H9 (cell line): ENCODE measurements around the gene ABCG2. TPM values are rescaled to one million over a fixed set of nuclear protein-coding genes. Genes with fewer than 3 reads are reported as not detected.

Experiments
- DNase-seq: peaks from one replicate; pipeline ENCODE4 v3.0.0-alpha.2; 2017
- H2AFZ ChIP-seq: one replicate; pipeline ENCODE4 v1.6.1; 2013; ENCODE audit warnings: mild to moderate bottlenecking, low read length, control low read depth, moderate library complexity
- H2AK5ac ChIP-seq: 2 replicates; pipeline ENCODE4 v1.6.1; 2013; ENCODE audit warnings: low read length, control low read depth, mixed read lengths; ENCODE audit not compliant: insufficient read length
- H2BK120ac ChIP-seq: one replicate; pipeline ENCODE4 v1.6.1; 2013; ENCODE audit warnings: low read depth, mild to moderate bottlenecking, low read length, control low read depth, inconsistent platforms; ENCODE audit not compliant: poor library complexity, severe bottlenecking
- H2BK12ac ChIP-seq: 2 replicates; pipeline ENCODE4 v1.6.1; 2013; ENCODE audit warnings: low read length, control low read depth, mixed read lengths, low read depth; ENCODE audit not compliant: insufficient read length
- H2BK15ac ChIP-seq: 2 replicates; pipeline ENCODE4 v1.6.1; 2013; ENCODE audit warnings: low read depth, low read length, control low read depth
- H2BK20ac ChIP-seq: one replicate; pipeline ENCODE4 v1.6.1; 2013; ENCODE audit warnings: low read depth, mild to moderate bottlenecking, low read length, control low read depth, inconsistent platforms; ENCODE audit not compliant: poor library complexity, severe bottlenecking
- H2BK5ac ChIP-seq: 2 replicates; pipeline ENCODE4 v1.6.1; 2013; ENCODE audit warnings: low read length, control low read depth, mixed read lengths; ENCODE audit not compliant: insufficient read length
- H3K14ac ChIP-seq: 2 replicates; pipeline ENCODE4 v1.6.1; 2013; ENCODE audit warnings: low read length, control low read depth; ENCODE audit not compliant: insufficient read depth
- H3K18ac ChIP-seq: 2 replicates; pipeline ENCODE4 v1.6.1; 2013; ENCODE audit warnings: low read depth, mild to moderate bottlenecking, mixed read lengths, low read length, control low read depth; ENCODE audit not compliant: insufficient read length
- H3K23ac ChIP-seq: 2 replicates; pipeline ENCODE4 v1.6.1; 2013; ENCODE audit warnings: low read length, control low read depth, mixed read lengths, low read depth; ENCODE audit not compliant: insufficient read length
- H3K23me2 ChIP-seq: 2 replicates; pipeline ENCODE4 v1.6.1; 2013; ENCODE audit warnings: low read depth, mild to moderate bottlenecking, mixed read lengths, low read length, control low read depth; ENCODE audit not compliant: insufficient read length, poor library complexity, severe bottlenecking
- H3K27ac ChIP-seq: 2 replicates; pipeline ENCODE4 v1.5.1; 2013; ENCODE audit warnings: low read length, control low read depth, mixed read lengths, low read depth; ENCODE audit not compliant: insufficient read length
- H3K27me3 ChIP-seq: 2 replicates; pipeline ENCODE4 v1.6.1; 2013; ENCODE audit warnings: low read length, control low read depth, inconsistent platforms; ENCODE audit not compliant: insufficient read depth
- H3K4ac ChIP-seq: 2 replicates; pipeline ENCODE4 v1.6.1; 2013; ENCODE audit warnings: low read depth, mild to moderate bottlenecking, control low read depth, inconsistent platforms, low read length, moderate library complexity
- H3K4me1 ChIP-seq: 2 replicates; pipeline ENCODE4 v1.6.1; 2013; ENCODE audit warnings: low read length, control low read depth, inconsistent platforms; ENCODE audit not compliant: insufficient read depth
- H3K4me2 ChIP-seq: 2 replicates; pipeline ENCODE4 v1.6.1; 2013; ENCODE audit warnings: low read length, control low read depth, mixed read lengths; ENCODE audit not compliant: insufficient read length, insufficient read depth
- H3K56ac ChIP-seq: 2 replicates; pipeline ENCODE4 v1.6.1; 2013; ENCODE audit warnings: low read depth, mild to moderate bottlenecking, mixed read lengths, low read length, control low read depth; ENCODE audit not compliant: insufficient read length
- H3K79me1 ChIP-seq: 2 replicates; pipeline ENCODE4 v1.6.1; 2013; ENCODE audit warnings: low read depth, mild to moderate bottlenecking, moderate library complexity, low read length, control low read depth, inconsistent platforms; ENCODE audit not compliant: insufficient read depth, poor library complexity, severe bottlenecking
- H3K79me2 ChIP-seq: 2 replicates; pipeline ENCODE4 v1.6.1; 2013; ENCODE audit warnings: low read length, control low read depth, inconsistent platforms; ENCODE audit not compliant: insufficient read depth
- H3K9ac ChIP-seq: 2 replicates; pipeline ENCODE4 v1.6.1; 2013; ENCODE audit warnings: low read length, control low read depth, mixed read lengths; ENCODE audit not compliant: insufficient read length; ENCODE audit errors: extremely low read depth
- H3K9me3 ChIP-seq: one replicate; pipeline ENCODE4 v1.6.1; 2013; ENCODE audit warnings: low read depth, low read length, inconsistent platforms; ENCODE audit not compliant: control insufficient read depth
- H3T11ph ChIP-seq: one replicate; pipeline ENCODE4 v1.6.1; 2013; ENCODE audit warnings: mild to moderate bottlenecking, low read length, control low read depth, inconsistent platforms
- H4K20me1 ChIP-seq: one replicate; pipeline ENCODE4 v1.6.1; 2013; ENCODE audit not compliant: control insufficient read depth, insufficient read length, insufficient read depth
- H4K5ac ChIP-seq: 2 replicates; pipeline ENCODE4 v1.6.1; 2013; ENCODE audit warnings: low read depth, mild to moderate bottlenecking, mixed read lengths, low read length, control low read depth; ENCODE audit not compliant: insufficient read length
- H4K8ac ChIP-seq: replicated peaks from 2 replicates; pipeline ENCODE4 v1.6.1; 2013; ENCODE audit warnings: low read length, control low read depth, mixed read lengths, low read depth; ENCODE audit not compliant: insufficient read length
- H4K91ac ChIP-seq: 2 replicates; pipeline ENCODE4 v1.6.1; 2013; ENCODE audit warnings: low read depth, mild to moderate bottlenecking, moderate library complexity, mixed read lengths, low read length, control low read depth; ENCODE audit not compliant: insufficient read length
- H3K27ac Mint-ChIP-seq, 3 experiments: 2 replicates in 2 of 3; 3 replicates in 1 of 3; pipeline ENCODE4 v1.8.0; 2020 to 2021; ENCODE audit warnings: mixed read lengths in 3 of 3, mild to moderate bottlenecking in 1 of 3, moderate library complexity in 1 of 3
- H3K27me3 Mint-ChIP-seq: 2 replicates; pipeline ENCODE4 v1.8.0; 2021; ENCODE audit warnings: low read depth, mild to moderate bottlenecking, moderate library complexity, mixed read lengths
- H3K36me3 Mint-ChIP-seq, 3 experiments: 2 replicates in 2 of 3; 3 replicates in 1 of 3; pipeline ENCODE4 v1.8.0; 2020 to 2021; ENCODE audit warnings: low read depth in 3 of 3, mixed read lengths in 3 of 3; ENCODE audit not compliant: insufficient read depth in 1 of 3
- H3K4me1 Mint-ChIP-seq, 2 experiments: 2 replicates each; pipeline ENCODE4 v1.8.0; 2020; ENCODE audit warnings: mixed read lengths in 2 of 2
- H3K4me3 Mint-ChIP-seq, 2 experiments: 2 replicates in 1 of 2; 3 replicates in 1 of 2; pipeline ENCODE4 v1.8.0; 2020 to 2021; ENCODE audit warnings: mild to moderate bottlenecking in 2 of 2, mixed read lengths in 2 of 2, moderate library complexity in 1 of 2
- H3K9me3 Mint-ChIP-seq, 2 experiments: 2 replicates in 1 of 2; 3 replicates in 1 of 2; pipeline ENCODE4 v1.8.0; 2020; ENCODE audit warnings: mild to moderate bottlenecking in 2 of 2, mixed read lengths in 2 of 2, moderate library complexity in 1 of 2
- CTCF ChIP-seq: fragments of 200-600 bp; sonication (generic); conservative IDR thresholded peaks from 3 replicates; pipeline ENCODE4 v1.8.0; 2021; ENCODE audit warnings: antibody characterized with exemption, mild to moderate bottlenecking
- WGBS: extraction: QIAGEN DNeasy Blood & Tissue Kit; methylation state at CpG from one replicate; pipeline ENCODE4 v1.1.7; 2013; ENCODE audit warnings: missing lambda C conversion rate, low lambda C conversion rate, mixed read lengths; ENCODE audit not compliant: insufficient read length; ENCODE audit errors: extremely low coverage; 5-methylcytosine and 5-hydroxymethylcytosine counted together
- total RNA-seq: library from RNA; stranded (reverse); gene quantifications from 2 replicates; pipeline ENCODE4 v1.2.1, GENCODE V29; 2021

Gene ABCG2
- total RNA-seq, 1 experiment from 2014 or later: 1.5 TPM

GRCh38 chr4:88163336-88163735 is 4.9 kb upstream of the ABCG2 start:
- H3K9me3 ChIP-seq: no peaks in the 10 kb centered on the region
- H3K27ac ChIP-seq: no peak overlapping the region
- H3K4ac ChIP-seq: no peak overlapping the region
- Mint-ChIP-seq H3K27me3 (peaks cover 11% of the 10 kb centered on the region), H3K4me1 (peaks cover 19 to 23% of the 10 kb centered on the region in 2 experiments), H3K4me3 (no peak overlapping the region), H3K27ac (peak overlapping the region in 1 of 3 experiments; percentile 64; a peak in 2 of 7 replicates), H3K36me3 (peaks cover 2 to 21% (median 7%) of the 10 kb centered on the region in 3 experiments; a peak in 5 of 7 replicates), H3K9me3 (peaks cover 8 to 19% of the 10 kb centered on the region in 2 experiments)
- H3K23me2 ChIP-seq: peaks cover 3% of the 10 kb centered on the region
- H4K20me1 ChIP-seq: no peaks in the 10 kb centered on the region
- H3K18ac ChIP-seq: no peak overlapping the region
- H2AK5ac ChIP-seq: no peak overlapping the region
- TF ChIP-seq CTCF: no peak
- no peaks in the 10 kb centered on the region for H3K79me2 ChIP-seq
- no peak overlapping the region for H3T11ph ChIP-seq
- H2BK120ac ChIP-seq: no peak overlapping the region
- no peaks in the 10 kb centered on the region for H3K79me1 ChIP-seq
- H4K8ac ChIP-seq: no peak overlapping the region
- no CpG with 5 or more reads among the region's 6 CpGs for WGBS
- H3K27me3 ChIP-seq: no peaks in the 10 kb centered on the region
- H2AFZ ChIP-seq: no peak overlapping the region
- H2BK5ac ChIP-seq: no peak overlapping the region
- H3K4me1 ChIP-seq: peaks cover 2% of the 10 kb centered on the region; the same call in 1 of the 2 replicates
- no peak overlapping the region for H3K14ac ChIP-seq
- H2BK12ac ChIP-seq: no peak overlapping the region
- H4K5ac ChIP-seq: no peak overlapping the region
- H3K4me2 ChIP-seq: no peak overlapping the region
- DNase-seq: no peak
- H2BK20ac ChIP-seq: no peak overlapping the region
- no peak overlapping the region for H3K23ac ChIP-seq
- no peak overlapping the region for H3K9ac ChIP-seq
- no peak overlapping the region for H4K91ac ChIP-seq
- H3K56ac ChIP-seq: no peak overlapping the region
- H2BK15ac ChIP-seq: no peak overlapping the region
